OCI-LY1 (cell line): Measurements from ENCODE around the gene ADAMTSL3.

Experiments
- H2AFZ ChIP-seq: fragments of 200-600 bp; sonication (generic), shearing (Covaris generic); 2 replicates; pipeline ENCODE4 v1.6.0; 2014; ENCODE audit warnings: antibody characterized with exemption, mild to moderate bottlenecking, low read length
- H3F3A ChIP-seq: fragments of 200-600 bp; sonication (generic), shearing (Covaris generic); 2 replicates; pipeline ENCODE4 v1.6.0; 2014; ENCODE audit warnings: mild to moderate bottlenecking, antibody characterized with exemption, low read length, moderate library complexity; ENCODE audit not compliant: insufficient read depth
- H3K27ac ChIP-seq: fragments of 200-600 bp; sonication (generic); 2 replicates; pipeline ENCODE4 v1.5.1; 2014; ENCODE audit warnings: low read length, mixed run types, mild to moderate bottlenecking, low read depth; ENCODE audit not compliant: poor library complexity, severe bottlenecking
- H3K27me3 ChIP-seq: fragments of 200-600 bp; sonication (generic); 2 replicates; pipeline ENCODE4 v1.6.0; 2014; ENCODE audit warnings: antibody characterized with exemption, mild to moderate bottlenecking, low read length, moderate library complexity; ENCODE audit not compliant: insufficient read depth
- H3K36me3 ChIP-seq: fragments of 200-600 bp; sonication (generic); 2 replicates; pipeline ENCODE4 v1.6.1; 2014; ENCODE audit warnings: mild to moderate bottlenecking, antibody characterized with exemption, low read length, moderate library complexity, mixed read lengths; ENCODE audit not compliant: insufficient read depth
- H3K4me1 ChIP-seq: fragments of 200-600 bp; sonication (generic); 2 replicates; pipeline ENCODE4 v1.5.1; 2014; ENCODE audit warnings: mild to moderate bottlenecking, low read length, moderate library complexity; ENCODE audit not compliant: insufficient read depth, severe bottlenecking
- H3K4me2 ChIP-seq: fragments of 200-600 bp; sonication (generic), shearing (Covaris generic); 2 replicates; pipeline ENCODE4 v1.6.1; 2014; ENCODE audit warnings: low read length
- H3K4me3 ChIP-seq: fragments of 200-600 bp; sonication (generic); 2 replicates; pipeline ENCODE4 v1.5.1; 2014; ENCODE audit warnings: low read length, low read depth, mild to moderate bottlenecking, mixed read lengths; ENCODE audit not compliant: poor library complexity, severe bottlenecking
- H3K79me2 ChIP-seq: fragments of 200-600 bp; shearing (Covaris generic); 2 replicates; pipeline ENCODE4 v1.6.1; 2016; ENCODE audit warnings: mixed run types, low read length, mixed read lengths; ENCODE audit not compliant: insufficient read depth
- H3K9ac ChIP-seq: fragments of 200-600 bp; sonication (generic), shearing (Covaris generic); 2 replicates; pipeline ENCODE4 v1.6.1; 2014; ENCODE audit warnings: mild to moderate bottlenecking, low read length, mixed read lengths
- H3K9me2 ChIP-seq: fragments of 200-600 bp; sonication (generic), shearing (Covaris generic); 2 replicates; pipeline ENCODE4 v1.6.1; 2014; ENCODE audit warnings: low read depth, mild to moderate bottlenecking, low read length, mixed read lengths
- H3K9me3 ChIP-seq: fragments of 200-600 bp; shearing (Covaris generic); 2 replicates; pipeline ENCODE4 v1.6.1; 2014; ENCODE audit warnings: low read length, mixed read lengths
- H4K20me1 ChIP-seq: fragments of 200-600 bp; sonication (generic), shearing (Covaris generic); 2 replicates; pipeline ENCODE4 v1.6.0; 2016; ENCODE audit warnings: mild to moderate bottlenecking, low read length; ENCODE audit not compliant: insufficient read depth
- EZH2 ChIP-seq: fragments of 200-600 bp; sonication (generic), shearing (Covaris generic); IDR thresholded peaks from 2 replicates; pipeline ENCODE4 v1.8.0; 2017; ENCODE audit warnings: borderline replicate concordance, mixed run types, mild to moderate bottlenecking, antibody characterized with exemption, low read length, moderate library complexity, mixed read lengths
- TF ChIP-seq, protein P1 (sequence below): fragments of 200-600 bp; sonication (generic), shearing (Covaris generic); IDR thresholded peaks from 2 replicates; pipeline ENCODE4 v1.5.1; 2017; ENCODE audit warnings: mild to moderate bottlenecking, antibody characterized with exemption, low read length, moderate library complexity, mixed read lengths

The ADAMTSL3 gene, protein sequence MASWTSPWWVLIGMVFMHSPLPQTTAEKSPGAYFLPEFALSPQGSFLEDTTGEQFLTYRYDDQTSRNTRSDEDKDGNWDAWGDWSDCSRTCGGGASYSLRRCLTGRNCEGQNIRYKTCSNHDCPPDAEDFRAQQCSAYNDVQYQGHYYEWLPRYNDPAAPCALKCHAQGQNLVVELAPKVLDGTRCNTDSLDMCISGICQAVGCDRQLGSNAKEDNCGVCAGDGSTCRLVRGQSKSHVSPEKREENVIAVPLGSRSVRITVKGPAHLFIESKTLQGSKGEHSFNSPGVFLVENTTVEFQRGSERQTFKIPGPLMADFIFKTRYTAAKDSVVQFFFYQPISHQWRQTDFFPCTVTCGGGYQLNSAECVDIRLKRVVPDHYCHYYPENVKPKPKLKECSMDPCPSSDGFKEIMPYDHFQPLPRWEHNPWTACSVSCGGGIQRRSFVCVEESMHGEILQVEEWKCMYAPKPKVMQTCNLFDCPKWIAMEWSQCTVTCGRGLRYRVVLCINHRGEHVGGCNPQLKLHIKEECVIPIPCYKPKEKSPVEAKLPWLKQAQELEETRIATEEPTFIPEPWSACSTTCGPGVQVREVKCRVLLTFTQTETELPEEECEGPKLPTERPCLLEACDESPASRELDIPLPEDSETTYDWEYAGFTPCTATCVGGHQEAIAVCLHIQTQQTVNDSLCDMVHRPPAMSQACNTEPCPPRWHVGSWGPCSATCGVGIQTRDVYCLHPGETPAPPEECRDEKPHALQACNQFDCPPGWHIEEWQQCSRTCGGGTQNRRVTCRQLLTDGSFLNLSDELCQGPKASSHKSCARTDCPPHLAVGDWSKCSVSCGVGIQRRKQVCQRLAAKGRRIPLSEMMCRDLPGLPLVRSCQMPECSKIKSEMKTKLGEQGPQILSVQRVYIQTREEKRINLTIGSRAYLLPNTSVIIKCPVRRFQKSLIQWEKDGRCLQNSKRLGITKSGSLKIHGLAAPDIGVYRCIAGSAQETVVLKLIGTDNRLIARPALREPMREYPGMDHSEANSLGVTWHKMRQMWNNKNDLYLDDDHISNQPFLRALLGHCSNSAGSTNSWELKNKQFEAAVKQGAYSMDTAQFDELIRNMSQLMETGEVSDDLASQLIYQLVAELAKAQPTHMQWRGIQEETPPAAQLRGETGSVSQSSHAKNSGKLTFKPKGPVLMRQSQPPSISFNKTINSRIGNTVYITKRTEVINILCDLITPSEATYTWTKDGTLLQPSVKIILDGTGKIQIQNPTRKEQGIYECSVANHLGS (N-terminal part only)

DNA sequence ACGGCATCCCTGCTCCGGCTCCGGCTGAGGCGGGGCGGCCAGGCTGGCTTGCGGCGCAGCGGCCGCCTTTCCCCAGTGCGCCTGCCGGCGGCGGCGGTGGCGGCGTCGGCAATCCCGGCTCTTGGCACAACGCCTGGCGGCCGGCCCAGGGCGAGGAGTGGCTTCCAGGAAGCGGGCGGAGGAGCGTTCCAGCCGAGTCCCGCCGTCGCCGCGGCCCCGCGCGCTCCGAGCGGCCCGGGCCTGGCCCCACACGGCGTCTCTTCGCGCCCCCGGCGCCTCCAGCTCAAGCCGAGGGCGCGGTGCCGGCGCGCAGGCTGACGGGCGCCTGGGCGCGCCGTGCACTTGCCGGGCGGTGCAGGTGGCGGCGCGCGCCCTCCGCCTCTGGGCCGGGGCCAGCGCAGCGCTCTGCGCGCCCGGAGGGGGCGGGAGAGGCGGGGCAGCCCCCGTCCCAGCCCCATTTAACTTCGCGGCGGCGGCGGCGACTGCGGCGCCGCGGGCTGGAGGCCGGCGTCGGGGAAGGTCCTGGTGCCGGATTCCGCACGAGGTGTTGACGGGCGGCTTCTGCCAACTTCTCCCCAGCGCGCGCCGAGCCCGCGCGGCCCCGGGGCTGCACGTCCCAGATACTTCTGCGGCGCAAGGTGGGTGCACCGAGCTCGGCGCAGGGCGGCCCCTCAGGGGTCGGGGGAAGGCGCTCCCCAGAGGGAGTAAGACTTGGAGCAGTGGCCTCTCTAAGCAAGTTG lies at the start of gene ADAMTSL3:
ADAMTSL3 (plus strand) TSS at position 485 of the 740 bp plus-strand sequence. CDS start 1,639 bp downstream, outside the sequence.
- TF ChIP-seq, protein P1, sequence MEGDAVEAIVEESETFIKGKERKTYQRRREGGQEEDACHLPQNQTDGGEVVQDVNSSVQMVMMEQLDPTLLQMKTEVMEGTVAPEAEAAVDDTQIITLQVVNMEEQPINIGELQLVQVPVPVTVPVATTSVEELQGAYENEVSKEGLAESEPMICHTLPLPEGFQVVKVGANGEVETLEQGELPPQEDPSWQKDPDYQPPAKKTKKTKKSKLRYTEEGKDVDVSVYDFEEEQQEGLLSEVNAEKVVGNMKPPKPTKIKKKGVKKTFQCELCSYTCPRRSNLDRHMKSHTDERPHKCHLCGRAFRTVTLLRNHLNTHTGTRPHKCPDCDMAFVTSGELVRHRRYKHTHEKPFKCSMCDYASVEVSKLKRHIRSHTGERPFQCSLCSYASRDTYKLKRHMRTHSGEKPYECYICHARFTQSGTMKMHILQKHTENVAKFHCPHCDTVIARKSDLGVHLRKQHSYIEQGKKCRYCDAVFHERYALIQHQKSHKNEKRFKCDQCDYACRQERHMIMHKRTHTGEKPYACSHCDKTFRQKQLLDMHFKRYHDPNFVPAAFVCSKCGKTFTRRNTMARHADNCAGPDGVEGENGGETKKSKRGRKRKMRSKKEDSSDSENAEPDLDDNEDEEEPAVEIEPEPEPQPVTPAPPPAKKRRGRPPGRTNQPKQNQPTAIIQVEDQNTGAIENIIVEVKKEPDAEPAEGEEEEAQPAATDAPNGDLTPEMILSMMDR: no peak
- TF ChIP-seq EZH2: no peak
- Histone ChIP-seq H3K9me3 (no peaks in the 10 kb centered on the region), H2AFZ (no peak within 1 kb of the TSS), H3K36me3 (no peaks in the 10 kb centered on the region), H3K4me2 (no peak within 1 kb of the TSS), H3F3A (no peaks in the 10 kb centered on the region), H4K20me1 (no peaks in the 10 kb centered on the region), H3K27me3 (no peaks in the 10 kb centered on the region), H3K4me3 (no peak within 1 kb of the TSS), H3K79me2 (no peaks in the 10 kb centered on the region), H3K27ac (no peak within 1 kb of the TSS), H3K9ac (no peak within 1 kb of the TSS), H3K4me1 (no peaks in the 10 kb centered on the region), H3K9me2 (no peaks in the 10 kb centered on the region)

DNA sequence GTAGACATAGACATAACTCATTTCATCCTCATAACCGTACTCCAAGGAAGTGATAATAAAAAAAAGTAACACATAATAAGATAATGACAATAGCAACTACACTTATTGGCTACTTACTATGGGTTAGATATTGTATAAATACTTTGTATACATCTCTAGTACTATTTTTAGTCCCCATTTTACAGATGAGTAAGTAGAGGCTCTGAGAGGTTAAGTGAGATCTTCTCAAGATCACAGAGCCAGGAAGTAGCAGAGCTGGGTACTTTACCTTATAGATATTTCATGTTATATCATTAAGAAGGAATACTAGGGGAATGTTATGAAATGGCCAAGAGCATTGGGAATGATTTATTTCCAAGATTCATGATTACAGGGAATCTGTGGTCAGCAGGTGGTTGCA lies 49.4 kb upstream of the ADAMTSL3 start:
- H3K4me2 ChIP-seq: no peak overlapping the region
- H3K79me2 ChIP-seq: no peaks in the 10 kb centered on the region
- no peaks in the 10 kb centered on the region for H3F3A ChIP-seq
- H3K9me3 ChIP-seq: no peaks in the 10 kb centered on the region
- no peaks in the 10 kb centered on the region for H3K9me2 ChIP-seq
- H3K9ac ChIP-seq: no peak overlapping the region
- H3K27me3 ChIP-seq: no peaks in the 10 kb centered on the region
- H3K36me3 ChIP-seq: no peaks in the 10 kb centered on the region
- H3K4me3 ChIP-seq: no peak overlapping the region
- no peak for TF ChIP-seq EZH2
- TF ChIP-seq, protein P1: no peak
- no peak overlapping the region for H3K27ac ChIP-seq
- H4K20me1 ChIP-seq: no peaks in the 10 kb centered on the region
- H2AFZ ChIP-seq: no peak overlapping the region
- no peaks in the 10 kb centered on the region for H3K4me1 ChIP-seq
